Measurements from ENCODE around the gene SSH3.

DNA sequence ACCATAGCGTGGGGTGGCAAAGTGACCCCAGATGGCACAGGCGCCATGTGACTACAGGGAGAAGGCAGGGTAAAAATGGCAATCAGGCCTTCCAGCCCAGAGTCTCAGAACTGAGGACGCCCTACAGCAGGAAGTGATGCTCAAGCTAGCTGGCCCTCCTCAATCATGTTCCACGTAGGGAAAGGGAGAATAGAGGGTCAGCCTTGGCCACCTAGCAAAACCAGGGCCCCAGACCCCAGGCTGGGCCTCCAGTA lies 15.2 kb upstream of the SSH3 start:
- TF ChIP-seq SUZ12 (IDR thresholded peaks at IDR 0.05; ENCODE audit: extremely low read depth, insufficient read depth, insufficient read length) (no peak), ZNF274 (IDR thresholded peaks at IDR 0.05; ENCODE audit: low read depth, low read length) (no peak)

Measured in NT2/D1 (cell line).